GM10266 (cell line): ENCODE results near the gene ABHD17A.

Source experiments
- DNase-seq: peaks from one replicate; pipeline ENCODE4 v3.0.0; 2012; ENCODE audit errors: extremely low spot score
- TF ChIP-seq, protein P1 (sequence below): IDR thresholded peaks from 2 replicates; pipeline ENCODE4 v1.5.1; 2012; ENCODE audit warnings: mild to moderate bottlenecking, low read depth; ENCODE audit not compliant: control insufficient read depth, insufficient read depth; ENCODE audit errors: missing control alignments

The ABHD17A gene

GRCh38 chr19:1905110-1905862 is 20.0 kb upstream of the ABHD17A start, which contains the start of the genes ADAT3 and SCAMP4:
TSS of gene ADAT3 (plus strand) at chr19:1905399. CDS start at chr19:1912048, 6,649 bp downstream.
TSS of gene SCAMP4 (plus strand) at chr19:1905399. CDS start at chr19:1915020, 9,621 bp downstream.
- DNase-seq, result peak; percentile 98
- TF ChIP-seq, protein P1, sequence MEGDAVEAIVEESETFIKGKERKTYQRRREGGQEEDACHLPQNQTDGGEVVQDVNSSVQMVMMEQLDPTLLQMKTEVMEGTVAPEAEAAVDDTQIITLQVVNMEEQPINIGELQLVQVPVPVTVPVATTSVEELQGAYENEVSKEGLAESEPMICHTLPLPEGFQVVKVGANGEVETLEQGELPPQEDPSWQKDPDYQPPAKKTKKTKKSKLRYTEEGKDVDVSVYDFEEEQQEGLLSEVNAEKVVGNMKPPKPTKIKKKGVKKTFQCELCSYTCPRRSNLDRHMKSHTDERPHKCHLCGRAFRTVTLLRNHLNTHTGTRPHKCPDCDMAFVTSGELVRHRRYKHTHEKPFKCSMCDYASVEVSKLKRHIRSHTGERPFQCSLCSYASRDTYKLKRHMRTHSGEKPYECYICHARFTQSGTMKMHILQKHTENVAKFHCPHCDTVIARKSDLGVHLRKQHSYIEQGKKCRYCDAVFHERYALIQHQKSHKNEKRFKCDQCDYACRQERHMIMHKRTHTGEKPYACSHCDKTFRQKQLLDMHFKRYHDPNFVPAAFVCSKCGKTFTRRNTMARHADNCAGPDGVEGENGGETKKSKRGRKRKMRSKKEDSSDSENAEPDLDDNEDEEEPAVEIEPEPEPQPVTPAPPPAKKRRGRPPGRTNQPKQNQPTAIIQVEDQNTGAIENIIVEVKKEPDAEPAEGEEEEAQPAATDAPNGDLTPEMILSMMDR, result no peak

GRCh38 chr19:1904860-1905109 is 19.5 kb upstream of the ABHD17A start:
- DNase-seq, result no peak
- TF ChIP-seq, protein P1, result no peak

GRCh38 chr19:1902923-1903322 is 17.6 kb upstream of the ABHD17A start:
- DNase-seq, result no peak
- TF ChIP-seq, protein P1, result no peak

DNA sequence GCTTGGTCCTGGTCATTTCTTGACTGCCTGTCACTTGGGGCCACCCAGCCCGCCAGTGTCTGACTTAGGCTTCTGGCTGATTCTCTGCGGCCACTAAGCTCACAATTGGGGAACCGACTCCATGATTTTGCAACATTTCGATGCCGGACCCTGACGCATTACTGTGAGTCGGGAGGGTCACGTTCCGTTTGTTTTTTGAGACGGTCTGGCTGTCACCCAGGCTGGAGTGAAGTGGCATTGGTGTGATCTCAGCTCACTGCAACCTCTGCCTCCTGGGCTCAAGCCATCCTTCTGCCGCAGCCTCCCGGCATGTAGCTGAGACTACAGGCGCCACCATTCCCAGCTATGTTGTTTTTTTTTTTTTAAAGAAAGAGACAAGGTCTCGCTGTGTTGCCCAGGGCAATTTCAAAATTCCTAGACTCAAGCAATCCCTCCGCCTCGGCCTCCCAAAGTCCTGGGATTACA is 16.7 kb upstream of the ABHD17A start:
- TF ChIP-seq, protein P1, result no peak
- no peak for DNase-seq

DNA sequence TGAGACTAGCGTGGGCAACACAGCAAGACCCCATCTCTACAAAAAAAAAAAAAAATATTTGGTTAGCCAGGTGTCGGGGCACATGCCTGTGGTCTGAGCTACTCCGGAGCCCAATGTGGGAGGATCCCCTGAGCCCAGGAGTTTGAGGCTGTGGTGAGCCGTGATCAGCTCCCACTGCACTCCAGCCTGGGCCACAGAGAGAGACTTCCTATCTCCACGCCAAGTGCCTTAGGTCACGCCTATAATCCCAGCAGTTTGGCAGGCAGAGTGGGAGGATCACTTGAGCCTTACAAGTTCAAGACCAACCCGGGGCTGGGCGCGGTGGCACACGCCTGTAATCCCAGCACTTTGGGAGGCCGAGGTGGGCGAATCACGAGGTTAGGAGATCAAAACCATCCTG is 11.2 kb upstream of the ABHD17A start:
- no peak for DNase-seq
- TF ChIP-seq, protein P1, result no peak

- DNase-seq, result no peak
- TF ChIP-seq, protein P1, result no peak
Observed at GRCh38 chr19:1893791-1894190, 8.5 kb upstream of the ABHD17A start.

- TF ChIP-seq, protein P1, result no peak
- DNase-seq, result no peak
Observed at GRCh38 chr19:1889907-1890306, 4.6 kb upstream of the ABHD17A start.
